Osteoblast (primary cell): ENCODE results near the gene HSPA1L. TPM values are rescaled to one million over a fixed set of nuclear protein-coding genes. Genes with fewer than 3 reads are reported as not detected.
"Not testable (repeated sequence)": the region's sequence is repeated elsewhere in the genome, so short reads cannot be mapped to it uniquely, and the experiment has no call there.

ENCODE experiments used
- DNase-seq: peaks from one replicate; pipeline ENCODE4 v3.0.0; 2011; ENCODE audit warnings: low spot score, mixed read lengths; ENCODE audit not compliant: insufficient read length; ENCODE audit errors: missing footprints
- H2AFZ ChIP-seq: 2 replicates; pipeline ENCODE4 v1.6.0; 2011; ENCODE audit warnings: mild to moderate bottlenecking, low read length
- H3K27ac ChIP-seq: 2 replicates; pipeline ENCODE4 v1.5.1; 2011; ENCODE audit warnings: mild to moderate bottlenecking, low read depth, low read length, moderate library complexity
- H3K27me3 ChIP-seq: 2 replicates; pipeline ENCODE4 v1.6.0; 2012; ENCODE audit warnings: mild to moderate bottlenecking, control low read depth, inconsistent platforms, low read length, moderate library complexity; ENCODE audit not compliant: insufficient read depth
- H3K36me3 ChIP-seq: 2 replicates; pipeline ENCODE4 v1.5.1; 2011; ENCODE audit warnings: mild to moderate bottlenecking, low read length, control low read depth, moderate library complexity; ENCODE audit not compliant: insufficient read depth
- H3K4me1 ChIP-seq: 2 replicates; pipeline ENCODE4 v1.5.1; 2011; ENCODE audit warnings: mild to moderate bottlenecking, low read length, control low read depth, moderate library complexity; ENCODE audit not compliant: insufficient read depth
- H3K4me2 ChIP-seq: 2 replicates; pipeline ENCODE4 v1.6.0; 2011; ENCODE audit warnings: mild to moderate bottlenecking, low read length; ENCODE audit not compliant: insufficient read depth
- H3K4me3 ChIP-seq: fragments of 200-600 bp; sonication (generic); 3 replicates; pipeline ENCODE4 v1.5.1; 2012; ENCODE audit warnings: mild to moderate bottlenecking, low read length, inconsistent platforms; ENCODE audit not compliant: insufficient read depth
- H3K79me2 ChIP-seq: 2 replicates; pipeline ENCODE4 v1.6.0; 2012; ENCODE audit warnings: mild to moderate bottlenecking, low read length, control low read depth, inconsistent platforms; ENCODE audit not compliant: insufficient read depth
- H3K9me3 ChIP-seq: 2 replicates; pipeline ENCODE4 v1.5.1; 2011; ENCODE audit warnings: low read depth, low read length, control low read depth
- H4K20me1 ChIP-seq: 2 replicates; pipeline ENCODE4 v1.6.0; 2012; ENCODE audit warnings: mild to moderate bottlenecking, low read length, control low read depth; ENCODE audit not compliant: insufficient read depth
- CTCF ChIP-seq: IDR thresholded peaks from 2 replicates; pipeline ENCODE4 v1.5.1; 2011; ENCODE audit warnings: mild to moderate bottlenecking, low read depth, low read length, moderate library complexity; ENCODE audit errors: extremely low read depth
- total RNA-seq: library from RNA; depleted of rRNA; stranded (reverse); fragments of >200 nt; gene quantifications from 2 replicates; pipeline ENCODE4 v1.2.3, GENCODE V29; 2012

The HSPA1L gene
- total RNA-seq, 1 donor: 0.72 TPM

- Histone ChIP-seq H3K36me3 (peaks cover 23% of the 10 kb centered on the region), H3K4me3 (peak overlapping the region; percentile 95), H3K4me1 (peaks cover 9% of the 10 kb centered on the region), H2AFZ (peak overlapping the region; percentile 67), H3K27me3 (no peaks in the 10 kb centered on the region), H3K27ac (peak overlapping the region; percentile 92), H4K20me1 (no peaks in the 10 kb centered on the region), H3K4me2 (peak overlapping the region; percentile 92), H3K9me3 (no peaks in the 10 kb centered on the region), H3K79me2 (peaks cover 33% of the 10 kb centered on the region)
- no peak for TF ChIP-seq CTCF
- peak; percentile 94 for DNase-seq
Observed at GRCh38 chr6:31794294-31794865, 20.7 kb downstream of the HSPA1L start.

- DNase-seq, H4K20me1 ChIP-seq, H3K4me1 ChIP-seq, H3K9me3 ChIP-seq, H2AFZ ChIP-seq, H3K27me3 ChIP-seq: not testable (repeated sequence)
- Histone ChIP-seq H3K4me3 (peak overlapping the region; percentile 95), H3K4me2 (peak overlapping the region; percentile 92), H3K36me3 (peaks cover 27% of the 10 kb centered on the region), H3K27ac (peak overlapping the region; percentile 92), H3K79me2 (peaks cover 36% of the 10 kb centered on the region)
Observed at GRCh38 chr6:31793927-31794245, 21.2 kb downstream of the HSPA1L start.

GRCh38 chr6:31792761-31793171 lies 22.3 kb downstream of the HSPA1L start:
- TF ChIP-seq CTCF: no peak
- Histone ChIP-seq H3K4me3 (no peak overlapping the region), H3K79me2 (peaks cover 36% of the 10 kb centered on the region), H2AFZ (no peak overlapping the region), H4K20me1 (no peaks in the 10 kb centered on the region), H3K9me3 (no peaks in the 10 kb centered on the region), H3K27ac (peak overlapping the region; percentile 52), H3K27me3 (no peaks in the 10 kb centered on the region), H3K36me3 (peaks cover 27% of the 10 kb centered on the region), H3K4me1 (peaks cover 9% of the 10 kb centered on the region), H3K4me2 (no peak overlapping the region)
- peak; percentile 74 for DNase-seq

- H3K27me3 ChIP-seq: no peaks in the 10 kb centered on the region
- DNase-seq: no peak
- no peaks in the 10 kb centered on the region for H3K9me3 ChIP-seq
- H3K4me3 ChIP-seq: no peak overlapping the region
- no peak overlapping the region for H3K4me2 ChIP-seq
- TF ChIP-seq CTCF: no peak
- no peaks in the 10 kb centered on the region for H4K20me1 ChIP-seq
- H2AFZ ChIP-seq: no peak overlapping the region
- peaks cover 36% of the 10 kb centered on the region for H3K79me2 ChIP-seq
- no peak overlapping the region for H3K27ac ChIP-seq
- peaks cover 9% of the 10 kb centered on the region for H3K4me1 ChIP-seq
- H3K36me3 ChIP-seq: peaks cover 33% of the 10 kb centered on the region
Observed at GRCh38 chr6:31792090-31792374, 23.1 kb downstream of the HSPA1L start.
